Measurements from ENCODE around the gene CFAP141.
"Not testable (repeated sequence)": the region's sequence is repeated elsewhere in the genome, so short reads cannot be mapped to it uniquely, and the experiment has no call there.

The CFAP141 gene

DNA sequence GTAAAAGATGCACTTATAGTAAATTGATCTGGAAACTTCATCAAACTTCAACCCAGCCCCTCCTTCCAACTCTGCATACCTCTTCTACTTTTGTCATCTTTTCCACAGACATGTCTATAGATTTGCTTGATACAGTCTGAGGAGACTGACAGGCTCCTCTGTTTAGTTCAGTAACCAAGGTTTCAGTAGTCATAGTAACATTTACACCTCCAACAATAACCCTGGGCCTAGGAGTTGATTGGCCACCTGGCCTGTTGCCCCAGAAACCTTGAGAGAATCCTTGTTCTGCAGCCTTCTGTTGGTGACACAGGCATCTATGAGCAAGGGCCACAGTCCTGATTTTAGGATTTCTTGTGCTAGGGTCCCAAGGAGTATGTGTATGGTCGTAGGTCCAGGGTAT, at the start of gene CFAP141:
CFAP141 (minus strand) TSS at position 138 of the 400 bp plus-strand sequence; CDS start at position 112, 26 bp downstream.
- no peak for DNase-seq (ENCODE audit: low spot score)

DNA sequence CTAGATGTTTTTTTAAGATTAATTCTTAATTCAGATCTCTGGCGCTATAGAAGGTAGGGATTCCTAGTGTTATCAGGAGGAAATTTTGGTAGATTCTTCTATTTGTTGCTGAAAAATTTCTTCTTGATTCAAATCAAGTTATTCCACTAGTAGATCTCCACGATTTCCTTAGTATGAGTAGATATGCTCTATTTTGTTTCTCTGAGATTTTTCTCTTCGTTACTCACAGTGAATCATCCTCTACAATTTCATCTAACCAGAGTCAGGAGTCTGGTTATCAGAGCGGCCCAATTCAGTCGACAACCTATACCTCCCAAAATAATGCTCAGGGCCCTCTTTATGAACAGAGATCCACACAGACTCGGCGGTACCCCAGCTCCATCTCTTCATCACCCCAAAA, 47.5 kb upstream of the CFAP141 start:
- no peak for DNase-seq (ENCODE audit: low spot score)

DNA sequence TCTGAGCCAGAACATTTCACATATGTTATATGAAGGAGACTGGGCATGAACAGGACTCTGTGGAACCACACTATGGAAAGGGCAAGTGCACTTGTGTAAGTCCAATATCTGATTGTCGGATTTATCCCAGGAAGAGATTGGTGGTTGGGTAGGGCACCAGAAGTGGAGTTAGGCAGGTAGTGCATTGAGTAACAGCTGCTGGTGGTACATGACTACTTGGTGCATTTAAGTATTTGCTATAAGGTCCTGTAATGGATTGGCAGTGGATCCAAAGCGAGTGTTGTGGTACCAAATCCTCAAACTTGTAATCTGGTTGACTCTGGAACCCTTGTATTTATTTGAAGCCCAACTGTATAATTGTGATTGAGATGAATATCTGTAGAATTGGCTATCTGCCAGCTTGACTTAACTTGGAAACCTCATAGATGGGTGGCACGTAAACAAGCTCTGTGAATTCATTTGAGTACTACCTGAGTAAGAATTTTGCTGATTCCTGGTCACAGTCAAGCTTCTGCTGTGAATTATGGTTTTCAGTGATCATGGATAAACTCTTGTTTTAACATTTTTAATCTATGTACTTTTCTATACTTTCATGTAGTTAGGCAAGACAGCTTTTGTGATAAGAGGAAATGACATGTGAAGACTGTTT, 35.7 kb upstream of the CFAP141 start:
- DNase-seq (ENCODE audit: low spot score), result no peak

DNA sequence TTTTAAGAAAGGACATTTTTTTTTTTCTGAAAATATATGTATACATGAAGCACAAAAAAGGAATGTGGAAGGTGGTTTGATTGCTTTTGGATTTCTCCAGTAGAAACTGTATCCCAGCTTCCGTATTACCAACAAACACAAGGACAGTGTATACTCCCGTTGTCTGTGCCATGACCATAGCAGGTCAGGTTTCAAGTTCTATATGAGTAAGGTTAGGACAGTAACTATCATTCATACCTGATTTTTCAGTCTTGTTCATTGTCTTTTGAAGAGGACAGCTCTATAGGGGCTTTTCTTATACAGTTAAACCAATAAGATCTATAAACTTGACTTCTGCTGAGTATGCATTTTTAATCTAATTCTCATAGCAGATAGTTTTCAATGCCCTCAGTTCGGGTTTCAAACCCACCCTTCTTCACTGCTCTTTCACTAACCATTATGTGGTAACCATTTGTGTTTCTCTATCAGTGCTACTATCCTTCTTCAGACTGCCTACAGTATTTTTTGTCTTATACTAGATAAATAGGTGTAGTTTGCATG, 34.2 kb upstream of the CFAP141 start:
- no peak for DNase-seq (ENCODE audit: low spot score)

DNA sequence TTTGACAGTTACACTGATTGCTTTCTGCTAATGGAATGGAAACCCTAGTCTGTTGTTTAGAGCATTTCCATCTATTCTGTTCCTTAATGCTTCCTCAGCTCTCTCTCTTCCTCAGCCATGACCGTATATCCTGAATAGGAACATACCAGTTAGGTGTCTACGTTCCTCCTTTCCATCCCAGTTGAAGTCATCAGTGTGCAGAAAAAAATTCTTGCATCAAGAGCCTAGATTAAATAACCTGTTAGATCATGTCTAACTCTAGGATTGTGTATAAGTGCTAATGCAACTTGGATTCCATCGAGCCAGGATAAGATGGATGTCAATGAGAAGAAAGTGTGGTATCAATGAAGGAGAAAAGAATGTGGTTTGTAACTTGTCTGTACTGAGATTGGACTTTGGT, 33.4 kb upstream of the CFAP141 start:
- DNase-seq (ENCODE audit: low spot score), result no peak

DNA sequence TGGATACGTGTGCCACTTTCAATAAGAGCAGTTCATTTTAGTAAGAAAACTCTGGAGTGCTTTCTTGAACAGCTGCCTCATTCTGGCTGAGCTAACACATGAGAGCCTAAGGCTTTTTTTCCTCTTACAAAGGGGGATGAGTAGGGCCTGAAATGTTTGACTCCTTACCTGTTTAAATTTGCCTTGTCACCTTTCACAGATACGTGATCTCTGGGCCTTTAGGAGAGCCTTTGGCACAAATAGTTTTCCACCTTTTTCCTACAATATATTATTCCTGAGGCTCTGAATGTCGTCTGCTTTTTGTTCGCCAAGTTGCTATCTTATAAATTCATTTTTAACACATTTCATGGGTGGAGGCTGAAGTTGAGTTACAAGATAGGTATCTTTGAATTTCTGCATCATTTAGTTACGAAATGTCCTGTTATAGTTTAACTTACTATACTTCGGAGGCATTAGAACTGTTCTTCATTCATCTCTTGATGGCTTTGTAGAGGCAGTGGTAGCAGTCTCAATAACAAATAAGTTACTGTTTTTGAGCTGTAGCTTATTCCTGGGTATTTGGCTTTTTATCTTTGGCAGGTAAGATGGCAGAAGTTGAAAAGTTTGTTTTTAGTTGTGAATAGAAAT, 31.9 kb upstream of the CFAP141 start:
- no peak for DNase-seq (ENCODE audit: low spot score)

DNA sequence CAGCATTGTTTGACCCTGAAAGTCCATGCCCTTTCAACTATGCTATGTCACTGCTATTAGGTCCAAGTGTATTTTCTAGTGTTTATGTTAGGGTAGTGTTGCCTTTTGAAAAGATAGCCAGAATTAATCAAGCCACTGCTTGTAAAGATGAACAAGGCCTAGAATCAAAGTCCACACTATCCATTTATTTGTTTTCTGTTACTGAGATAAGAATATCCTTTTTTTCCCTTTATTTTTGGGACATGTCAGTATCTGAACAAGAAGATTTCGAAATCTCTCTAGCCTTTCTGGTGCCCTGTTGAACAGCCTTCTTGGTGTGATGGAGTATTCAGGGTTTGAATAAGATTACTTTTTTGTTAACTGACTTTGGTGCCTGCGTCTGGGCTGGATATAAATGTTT, 31.3 kb upstream of the CFAP141 start:
- DNase-seq (ENCODE audit: low spot score), result no peak

DNA sequence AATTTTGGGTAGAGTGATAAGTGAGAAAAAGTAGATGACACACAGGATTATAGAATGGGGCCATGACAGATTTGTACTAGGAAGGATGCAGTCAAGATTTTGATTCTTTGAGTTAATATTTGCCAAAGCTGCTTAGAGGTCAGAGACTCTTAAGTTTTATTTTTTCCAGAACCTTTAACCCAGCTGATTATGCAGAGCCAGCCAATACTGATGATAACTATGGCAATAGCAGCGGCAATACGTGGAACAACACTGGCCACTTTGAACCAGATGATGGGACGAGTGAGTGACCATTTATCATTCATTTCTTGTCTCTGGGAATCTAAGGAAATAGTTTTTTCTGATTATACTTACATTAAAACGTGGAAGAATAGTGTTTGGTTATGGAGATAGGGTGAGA, 30.7 kb upstream of the CFAP141 start:
- DNase-seq (ENCODE audit: low spot score), result no peak

DNA sequence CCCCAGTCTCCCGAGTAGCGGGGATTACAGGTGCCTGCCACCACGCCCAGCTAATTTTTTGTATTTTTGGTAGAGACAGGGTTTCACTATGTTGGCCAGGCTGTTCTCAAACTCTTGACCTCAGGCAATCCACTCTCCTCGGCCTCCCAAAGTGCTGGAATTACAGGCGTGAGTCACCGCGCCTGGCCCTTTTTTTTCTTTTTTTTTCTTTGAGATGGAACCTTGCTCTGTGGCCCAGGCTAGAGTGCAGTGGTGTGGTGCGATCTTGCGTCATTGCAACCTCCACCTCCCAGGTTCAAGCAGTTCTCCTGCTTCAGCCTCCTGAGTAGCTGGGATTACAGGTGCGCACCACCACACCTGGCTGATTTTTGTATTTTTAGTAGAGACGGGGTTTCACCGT, 27.0 kb upstream of the CFAP141 start:
- DNase-seq (ENCODE audit: low spot score), result not testable (repeated sequence)

DNA sequence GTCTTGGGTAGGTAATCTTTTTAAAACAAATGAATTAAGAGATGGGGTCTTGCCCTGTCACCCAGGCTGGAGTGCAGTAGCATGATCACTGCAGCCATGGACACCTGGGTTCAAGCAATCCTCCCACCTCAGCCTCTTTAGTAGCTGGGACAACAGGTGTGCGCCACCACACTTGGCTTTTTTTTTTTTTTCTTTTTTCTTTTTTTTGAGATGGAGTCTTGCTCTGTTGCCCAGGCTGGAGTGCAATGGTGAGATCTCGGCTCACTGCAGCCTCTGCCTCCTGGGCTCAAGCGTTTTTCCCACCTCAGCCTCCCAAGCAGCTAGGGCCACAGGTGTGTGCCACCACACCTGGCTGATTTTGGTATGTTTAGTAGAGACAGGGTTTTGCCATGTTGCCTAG, 25.0 kb upstream of the CFAP141 start:
- not testable (repeated sequence) for DNase-seq (ENCODE audit: low spot score)

DNA sequence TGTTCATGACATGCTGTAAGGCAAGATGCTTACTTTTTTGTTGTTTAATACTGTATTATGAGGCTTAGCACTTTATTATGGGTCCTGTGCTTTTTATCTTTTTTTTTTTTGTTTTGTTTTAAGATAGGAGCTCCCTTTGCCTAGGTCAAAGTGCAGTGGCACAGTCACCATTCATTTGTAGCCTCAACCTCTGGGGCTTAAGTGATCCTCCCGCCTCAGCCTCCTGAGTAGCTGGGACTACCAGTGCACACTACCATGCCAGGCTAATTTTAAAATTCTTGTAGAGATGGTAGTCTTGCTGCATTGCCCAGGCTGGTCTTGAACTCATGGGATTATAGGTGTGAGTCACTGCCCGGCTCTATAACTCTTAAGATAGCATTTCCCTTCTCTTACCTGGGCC, 19.2 kb upstream of the CFAP141 start:
- DNase-seq (ENCODE audit: low spot score), result no peak

DNA sequence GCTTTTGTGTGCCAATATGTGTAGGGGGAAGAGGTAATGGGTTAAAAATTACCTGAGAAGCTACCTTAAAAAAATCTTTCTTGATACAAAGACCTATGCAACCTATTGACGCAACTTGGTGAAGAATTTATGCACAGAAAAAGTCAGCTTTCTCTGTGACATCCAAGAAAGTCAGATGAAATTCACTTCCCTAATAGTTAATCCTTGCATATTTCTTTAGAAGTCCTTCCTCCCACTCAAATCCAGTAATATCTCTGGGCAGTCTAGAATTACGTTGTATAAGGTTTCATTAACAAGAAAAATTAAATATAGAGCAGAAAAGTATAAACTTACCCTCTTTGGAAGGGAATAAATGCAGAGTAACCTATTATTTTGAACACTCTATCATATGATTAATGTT, 17.5 kb upstream of the CFAP141 start:
- no peak for DNase-seq (ENCODE audit: low spot score)

DNA sequence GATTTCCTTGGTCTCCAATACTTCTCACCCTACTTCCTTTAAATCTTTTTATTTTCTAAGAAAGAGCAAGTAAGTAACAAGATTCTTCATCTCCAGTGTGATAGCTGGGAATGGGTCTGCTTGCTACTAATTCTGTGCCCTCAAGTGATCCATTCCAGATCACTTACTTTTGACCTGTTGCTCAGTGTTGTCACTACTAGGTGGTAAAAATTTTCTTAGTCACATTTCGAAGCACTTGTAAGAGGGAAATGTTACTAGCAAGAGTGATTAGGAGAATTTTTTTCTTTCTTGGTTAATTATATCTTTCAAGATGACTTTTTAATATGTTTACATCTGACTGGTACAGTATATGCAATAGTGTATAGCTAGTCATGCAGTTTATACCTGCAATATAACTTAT, 16.8 kb upstream of the CFAP141 start:
- no peak for DNase-seq (ENCODE audit: low spot score)

DNA sequence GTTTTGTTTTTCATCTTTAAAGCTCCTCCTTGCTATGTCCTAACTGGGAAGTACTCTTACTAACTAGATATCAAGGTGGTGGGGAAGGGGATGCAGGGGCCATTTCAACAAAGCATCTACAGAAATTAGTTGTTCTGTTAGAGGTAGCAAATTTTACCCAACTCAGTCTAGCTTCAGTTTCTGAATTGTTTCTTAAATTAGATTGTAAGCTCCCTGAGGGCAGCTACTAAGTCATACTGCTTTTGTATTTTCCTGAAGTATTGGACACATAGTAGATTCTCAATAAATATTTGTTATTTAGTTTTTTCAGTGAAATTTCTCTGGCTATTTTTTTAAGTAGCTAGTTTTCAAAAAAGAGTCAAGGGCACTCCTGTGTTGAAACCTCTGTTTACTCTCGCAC, 16.4 kb upstream of the CFAP141 start:
- DNase-seq (ENCODE audit: low spot score), result no peak

DNA sequence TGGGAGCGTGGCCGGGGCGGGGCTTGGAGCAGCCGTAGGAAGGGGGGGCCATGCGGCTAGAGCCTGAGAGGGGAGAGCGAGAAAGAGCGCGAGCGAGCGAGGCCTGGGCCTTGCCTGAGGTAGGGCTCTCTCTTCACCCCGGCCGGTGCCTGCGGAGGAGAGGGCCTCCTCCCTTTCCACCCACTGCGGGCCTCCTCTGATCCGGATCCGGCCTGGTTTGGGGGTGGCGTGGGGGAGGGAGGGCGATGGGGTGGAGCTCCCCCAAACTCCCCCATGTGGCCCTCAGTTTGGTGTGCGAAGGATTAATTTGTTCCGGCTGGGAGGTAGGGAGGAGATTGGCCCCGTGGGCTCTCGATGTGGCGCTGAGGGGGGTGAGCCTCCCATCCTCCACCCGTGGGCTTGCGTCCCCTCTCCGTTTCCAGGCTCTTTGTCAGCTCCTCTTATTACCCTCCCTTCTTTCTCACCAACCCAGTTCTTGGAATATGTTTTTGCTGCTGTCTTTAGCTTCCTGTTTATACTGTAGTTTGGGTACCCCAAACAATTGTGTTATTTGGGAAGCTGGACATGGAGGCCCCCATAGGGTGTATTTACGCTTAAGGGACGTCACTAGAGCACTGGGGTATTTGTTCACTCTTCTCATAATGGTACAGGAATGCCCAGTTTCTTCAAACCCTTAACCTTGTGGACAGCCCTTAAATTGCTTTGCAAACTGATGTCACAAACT, 15.3 kb upstream of the CFAP141 start:
- DNase-seq (ENCODE audit: low spot score), result peak; percentile 29

DNA sequence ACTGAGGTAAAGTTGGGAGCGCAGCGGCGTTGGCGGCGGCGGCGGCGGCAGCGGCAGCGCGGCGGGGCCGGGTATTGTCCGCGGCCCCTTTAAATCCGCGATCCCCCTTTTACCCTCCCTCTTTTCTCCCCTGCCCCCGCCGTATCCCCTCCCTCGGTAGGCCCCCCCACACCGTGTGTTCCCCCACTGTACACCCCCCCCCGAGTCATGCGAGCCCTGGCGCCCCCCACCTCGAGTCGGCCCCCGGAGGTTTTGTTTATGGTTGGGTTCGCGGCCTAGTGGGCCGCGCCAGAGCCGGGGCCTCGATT, 14.8 kb upstream of the CFAP141 start:
- no peak for DNase-seq (ENCODE audit: low spot score)

DNA sequence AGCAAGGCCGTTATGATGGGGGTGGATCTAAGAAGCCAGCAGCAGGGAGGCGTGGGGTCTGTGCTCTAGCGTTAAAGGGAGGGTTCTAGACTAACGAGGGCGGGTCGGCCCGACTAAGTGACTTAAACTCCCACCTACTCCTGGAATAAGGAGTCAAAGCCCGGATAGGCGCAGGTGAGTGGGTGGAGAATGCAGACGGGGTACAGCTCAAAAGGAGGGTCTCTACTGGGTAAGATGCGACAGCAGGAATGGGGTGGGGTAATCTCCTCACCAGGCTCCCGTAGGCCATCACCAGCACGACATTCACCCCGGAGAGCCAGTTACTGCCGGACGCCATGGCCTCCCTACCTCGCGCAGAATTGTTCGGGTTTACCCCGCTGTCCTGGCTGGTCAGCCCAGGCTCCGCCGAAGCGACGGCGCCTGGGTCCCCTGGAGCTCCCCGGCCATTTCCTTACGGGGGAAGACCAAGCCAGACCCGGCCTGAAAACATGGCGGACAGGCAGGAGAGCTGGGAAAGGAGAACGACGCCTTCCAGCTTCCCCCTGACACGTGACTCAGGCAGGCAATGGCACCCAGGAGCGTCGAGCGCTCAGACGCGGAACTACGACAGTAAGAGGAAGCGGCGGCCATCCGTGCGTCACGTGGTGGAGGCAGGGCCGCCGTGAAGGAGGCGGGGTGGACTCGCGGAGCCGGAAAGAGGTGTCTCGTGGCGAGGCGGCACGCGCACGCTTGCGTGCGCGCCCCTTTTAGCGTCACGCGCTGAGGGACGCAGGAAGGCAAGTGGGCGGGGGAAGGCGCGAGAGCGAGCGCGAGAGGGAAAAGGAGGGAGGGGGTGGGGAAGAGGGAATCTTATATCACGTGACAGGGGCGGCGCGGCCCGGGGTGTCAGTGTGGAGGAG, 14.2 kb upstream of the CFAP141 start, which contains the start of gene UBAP2L:
UBAP2L (plus strand) TSS at position 885 of the 899 bp plus-strand sequence. CDS start 4,169 bp downstream, outside the sequence.
- peak; percentile 99 for DNase-seq (ENCODE audit: low spot score)

DNA sequence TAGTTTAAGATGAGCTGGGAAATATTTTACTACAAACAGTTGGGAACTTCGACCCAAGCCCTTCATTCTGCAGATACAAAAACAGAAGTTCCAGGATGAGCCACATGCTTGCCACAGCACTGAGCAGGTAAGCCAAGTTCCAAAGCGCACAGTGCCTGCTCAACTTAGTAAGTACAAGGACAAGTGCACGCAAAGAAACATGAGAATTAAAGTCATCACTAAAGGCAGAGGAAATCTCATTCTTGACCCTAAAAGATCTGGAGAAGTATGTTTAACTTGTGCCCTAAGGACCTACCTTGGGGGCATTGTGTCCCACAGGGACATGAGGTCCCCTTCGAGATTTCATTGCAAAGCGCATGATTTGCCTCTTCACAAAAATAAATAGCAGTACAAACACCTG, 13.4 kb upstream of the CFAP141 start:
- DNase-seq (ENCODE audit: low spot score), result peak; percentile 19

DNA sequence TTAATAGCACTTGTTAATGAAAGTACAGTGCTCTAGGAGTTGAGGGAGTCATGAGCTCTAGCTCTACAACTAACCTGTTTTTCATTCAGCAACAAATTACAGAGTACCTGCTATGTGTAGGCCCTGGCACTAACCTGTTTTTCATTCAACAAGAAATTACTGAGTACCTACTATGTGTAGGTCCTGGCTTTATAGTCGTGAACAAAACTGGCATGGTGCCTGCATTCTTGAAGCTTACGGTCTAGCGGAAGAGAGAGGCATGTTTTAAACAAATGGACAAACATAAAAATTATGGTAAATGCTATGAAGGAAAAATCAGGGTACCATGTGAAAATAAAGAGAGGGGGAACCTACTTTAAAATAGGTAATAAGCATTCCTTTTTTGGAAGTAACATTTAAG, 12.4 kb upstream of the CFAP141 start:
- no peak for DNase-seq (ENCODE audit: low spot score)

DNA sequence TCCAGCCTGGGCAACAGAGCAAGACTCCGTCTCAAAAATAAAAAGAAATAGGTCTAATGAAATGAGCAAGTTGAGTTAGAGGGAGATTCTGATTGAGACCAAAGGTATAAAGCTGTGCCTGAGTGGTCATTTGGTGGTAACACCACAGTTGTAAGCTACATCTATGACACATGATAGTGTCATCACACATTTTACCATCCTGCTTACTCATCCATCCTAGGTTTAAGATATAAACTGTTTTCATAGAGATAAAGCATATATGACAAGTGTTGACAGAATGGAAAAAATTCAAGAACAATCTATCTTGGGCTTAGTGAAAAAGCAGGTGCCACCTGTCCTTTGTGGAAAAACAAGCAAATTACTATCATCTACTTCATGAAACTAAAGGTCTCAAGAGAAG, 7.1 kb upstream of the CFAP141 start:
- no peak for DNase-seq (ENCODE audit: low spot score)

DNA sequence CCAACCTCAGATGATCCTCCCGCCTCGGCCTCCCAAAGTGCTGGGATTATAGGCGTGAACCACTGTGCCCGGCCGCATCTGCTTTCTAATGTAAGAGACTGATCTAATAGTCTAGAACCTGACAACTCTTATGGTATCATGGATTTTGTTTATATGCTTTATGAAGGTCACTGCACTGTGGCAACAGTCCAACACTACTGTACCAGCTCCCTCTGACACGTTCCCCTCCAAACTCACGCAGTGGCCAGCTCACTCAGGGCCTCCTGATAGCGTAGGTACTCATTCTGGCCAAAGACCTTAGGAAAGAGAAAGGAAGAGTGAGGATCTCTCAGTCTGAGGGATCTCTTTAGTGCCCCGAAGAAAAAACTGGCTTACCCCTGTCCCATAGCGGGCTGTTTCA, 6.0 kb upstream of the CFAP141 start:
- DNase-seq (ENCODE audit: low spot score), result no peak

Measured in LoVo (cell line).